HepG2 (cell line): ENCODE results near the gene ZFP69B. TPM values are rescaled to one million over a fixed set of nuclear protein-coding genes. Genes with fewer than 3 reads are reported as not detected.

ENCODE experiments used
- ATAC-seq: fragments of 200-7000 bp; cut with Tn5 transposase; 3 replicates; pipeline ENCODE4 v1.9.1; 2020; ENCODE audit warnings: mild to moderate bottlenecking, moderate library complexity
- BruUV-seq: library from RNA; stranded (reverse); fragments of 400-500 nt; replicated peaks from 2 replicates; lab custom pipeline; 2021; lab: Mats Ljungman, UMichigan
- CTCF ChIA-PET: fragments of 300-600 bp; formaldehyde crosslinking; extraction: SDS; loops from one replicate; lab custom pipeline; 2021; ENCODE audit warnings: low total read pairs, inconsistent platforms, low intra/inter-chr PET ratio; lab: Yijun Ruan, JAX
- POLR2A ChIA-PET: fragments of 350-600 bp; sonication (Branson Sonifier 250); formaldehyde crosslinking; loops from one replicate; lab custom pipeline; 2020; ENCODE audit warnings: antibody characterized with exemption, inconsistent platforms; lab: Yijun Ruan, JAX
- DNase-seq: peaks from one replicate; pipeline ENCODE4 v3.0.0-alpha.2; 2015; ENCODE audit warnings: low spot score
- FAIRE-seq: peaks from 3 replicates; lab custom pipeline; 2011; peaks lifted over from hg19 to GRCh38; lab: Jason Lieb, UNC
- H2AFZ ChIP-seq: one replicate; pipeline ENCODE4 v1.6.1; 2011; ENCODE audit warnings: low read length, inconsistent platforms
- H3K27ac ChIP-seq: fragments of 300-600 bp; 3 replicates; pipeline ENCODE4 v1.8.0; 2011; ENCODE audit warnings: mixed run types, mild to moderate bottlenecking, mixed read lengths, low read length, inconsistent platforms; ENCODE audit not compliant: insufficient read depth; ENCODE audit errors: extremely low read length
- H3K27me3 ChIP-seq, 2 experiments: fragments of 200-600 bp in 1 of 2; 2 replicates in 1 of 2; 3 replicates in 1 of 2; pipeline versions ENCODE4 v1.6.0 to v1.8.0; 2011; ENCODE audit warnings: low read length in 2 of 2, mild to moderate bottlenecking in 2 of 2, moderate library complexity in 2 of 2, inconsistent platforms in 1 of 2; ENCODE audit not compliant: insufficient read depth in 2 of 2, control insufficient read depth in 1 of 2
- H3K36me3 ChIP-seq, 2 experiments: fragments of 200-600 bp in 1 of 2; replicated peaks in 1 of 2; 2 replicates in 1 of 2; 3 replicates in 1 of 2; pipeline versions ENCODE4 v1.5.1 to v1.8.0; 2011; ENCODE audit warnings: low read length in 2 of 2, inconsistent platforms in 1 of 2; ENCODE audit not compliant: insufficient read depth in 2 of 2, control insufficient read depth in 1 of 2
- H3K4me1 ChIP-seq: 2 replicates; pipeline ENCODE4 v1.5.1; 2012; ENCODE audit warnings: low read length, inconsistent platforms; ENCODE audit not compliant: insufficient read depth
- H3K4me2 ChIP-seq: 2 replicates; pipeline ENCODE4 v1.6.0; 2011; ENCODE audit warnings: low read depth, low read length, inconsistent platforms
- H3K4me3 ChIP-seq, 3 experiments: fragments of 200-600 bp in 1 of 3; sonication (generic), shearing (Covaris generic) in 1 of 3; replicated peaks in 1 of 3; 2 replicates each; pipeline ENCODE4 v1.5.1; 2011 to 2016; ENCODE audit warnings: low read length in 3 of 3, inconsistent platforms in 2 of 3, low read depth in 2 of 3, mild to moderate bottlenecking in 2 of 3, control low read depth in 1 of 3, mixed read lengths in 1 of 3; ENCODE audit not compliant: insufficient read depth in 1 of 3
- H3K79me2 ChIP-seq: one replicate; pipeline ENCODE4 v1.6.1; 2011; ENCODE audit warnings: low read length, inconsistent platforms; ENCODE audit not compliant: insufficient read depth
- H3K9ac ChIP-seq: 2 replicates; pipeline ENCODE4 v1.6.0; 2011; ENCODE audit warnings: mild to moderate bottlenecking, low read depth, low read length, inconsistent platforms; ENCODE audit not compliant: insufficient read depth
- H3K9me3 ChIP-seq: 2 replicates; pipeline ENCODE4 v1.5.1; 2012; ENCODE audit warnings: mild to moderate bottlenecking, low read length
- H4K20me1 ChIP-seq: 2 replicates; pipeline ENCODE4 v1.6.0; 2011; ENCODE audit warnings: inconsistent platforms, mild to moderate bottlenecking, low read length, moderate library complexity; ENCODE audit not compliant: insufficient read depth
- ATRX ChIP-seq: sonication (generic); formaldehyde crosslinking; IDR thresholded peaks from 2 replicates; pipeline ENCODE4 v1.4.0; 2020; ENCODE audit warnings: missing genetic modification reagents, borderline replicate concordance
- HES4 ChIP-seq: sonication (generic); formaldehyde crosslinking; IDR thresholded peaks from 2 replicates; pipeline ENCODE4 v1.9.0; 2021; ENCODE audit warnings: mild to moderate bottlenecking, missing genetic modification reagents, borderline replicate concordance
- HMG20B ChIP-seq: conservative IDR thresholded peaks from 2 replicates; pipeline ENCODE4 v1.6.1; 2016; ENCODE audit warnings: missing genetic modification reagents, missing compliant biosample characterization
- KLF16 ChIP-seq, 2 experiments: sonication (generic) in 1 of 2; formaldehyde crosslinking in 1 of 2; IDR thresholded peaks; 2 replicates each; pipeline versions ENCODE4 v1.6.1 to v1.8.0; 2016 to 2023; ENCODE audit warnings: missing genetic modification reagents in 2 of 2, missing compliant biosample characterization in 1 of 2
- MATR3 ChIP-seq: sonication (generic); formaldehyde crosslinking; IDR thresholded peaks from 2 replicates; pipeline ENCODE4 v1.4.0; 2020; ENCODE audit warnings: missing genetic modification reagents
- MEIS1 ChIP-seq: sonication (generic); formaldehyde crosslinking; IDR thresholded peaks from 2 replicates; pipeline ENCODE4 v1.9.0; 2021; ENCODE audit warnings: mild to moderate bottlenecking, missing genetic modification reagents, moderate library complexity, borderline replicate concordance
- MTERF4 ChIP-seq: sonication (generic); formaldehyde crosslinking; IDR thresholded peaks from 2 replicates; pipeline ENCODE4 v1.8.0; 2023; ENCODE audit warnings: mild to moderate bottlenecking, missing genetic modification reagents
- RORA ChIP-seq: sonication (generic); formaldehyde crosslinking; IDR thresholded peaks from 2 replicates; pipeline ENCODE4 v1.5.0; 2020; ENCODE audit warnings: mild to moderate bottlenecking, missing genetic modification reagents, moderate library complexity
- SAP130 ChIP-seq: IDR thresholded peaks from 2 replicates; pipeline ENCODE4 v1.6.1; 2016; ENCODE audit warnings: low read depth
- ZNF550 ChIP-seq: sonication (generic); formaldehyde crosslinking; IDR thresholded peaks from 2 replicates; pipeline ENCODE4 v1.4.0; 2020; ENCODE audit warnings: mild to moderate bottlenecking, missing genetic modification reagents, borderline replicate concordance
- ZSCAN9 ChIP-seq: IDR thresholded peaks from 2 replicates; pipeline ENCODE4 v1.6.1; 2016; ENCODE audit warnings: borderline replicate concordance
- WGBS: methylation state at CpG from one replicate; pipeline ENCODE4 v1.1.6; 2017; ENCODE audit warnings: low lambda C conversion rate; 5-methylcytosine and 5-hydroxymethylcytosine counted together
- in situ Hi-C: cut with HindIII; loops from 2 replicates; pipeline ENCODE4 v1.10.0; 2017; ENCODE audit warnings: low pct_unique_long_range_greater_than_20kb; ENCODE audit not compliant: extremely low pct_ligation_motif_present
- intact Hi-C: fragments of 100-400 bp; cut with micrococcal nuclease; formaldehyde crosslinking; loops from one replicate; pipeline ENCODE4 v1.10.0; 2022; ENCODE audit not compliant: unreplicated experiment
- polyA plus RNA-seq, 8 experiments: library from polyadenylated mRNA; depleted of rRNA in 3 of 8; stranded (reverse) in 7 of 8; unstranded in 1 of 8; fragments of >200 nt; fragmentation: Illumina TruSeq in 4 of 8; extraction: Trizol in 4 of 8; gene quantifications; 2 replicates each; pipeline versions ENCODE4 v1.2.1 to v1.2.3, GENCODE V29; 2011 to 2016; ENCODE audit warnings: low read depth in 4 of 8, missing spikeins in 1 of 8, mixed read lengths in 1 of 8; ENCODE audit not compliant: insufficient read depth in 1 of 8
- total RNA-seq, 5 experiments: library from RNA; depleted of rRNA; stranded (reverse); fragments of >200 nt; fragmentation: Illumina TruSeq; extraction: Trizol; gene quantifications; 2 replicates each; pipeline ENCODE4 v1.2.3, GENCODE V29; 2016; ENCODE audit warnings: low read depth in 1 of 5

Gene ZFP69B
- total and polyA plus RNA-seq, 2 of the 13 experiments (the other 11 are each of a cell fraction or from before 2014, with no cell fraction given) = 4.6 to 7.7 TPM

GRCh38 chr1:40475268-40475667 lies 25.0 kb downstream of the ZFP69B start:
- CTCF ChIA-PET = no interaction called here
- POLR2A ChIA-PET = no interaction called here

More at GRCh38 chr1:40475268-40475667, 25.0 kb downstream of the ZFP69B start:
- Histone ChIP-seq H4K20me1 (no peaks in the 10 kb centered on the region), H3K27me3 (peaks cover 0 to 3% of the 10 kb centered on the region in 2 experiments; a peak in 1 of 5 replicates), H3K9me3 (peaks cover 41% of the 10 kb centered on the region), H3K79me2 (peaks cover 5% of the 10 kb centered on the region), H3K4me2 (no peak overlapping the region), H2AFZ (no peak overlapping the region), H3K4me3 (no peak overlapping the region), H3K27ac (no peak overlapping the region), H3K36me3 (no peaks in the 10 kb centered on the region), H3K9ac (no peak overlapping the region), H3K4me1 (peaks cover 15% of the 10 kb centered on the region)
- no peak for FAIRE-seq
- no peak for ATAC-seq
- intact Hi-C loops = no loop called here
- no peak for DNase-seq
- 67% methylated on average over 2 of the region's 2 CpGs for WGBS
- BruUV-seq = no TSS peak
- in situ Hi-C loops = no loop called here
- no peak for TF ChIP-seq HES4 (CRISPR knock-in tag)
- no peak for TF ChIP-seq HMG20B (CRISPR knock-in tag)
- no peak for TF ChIP-seq ZNF550
- TF ChIP-seq ATRX = no peak
- no peak for TF ChIP-seq ZSCAN9 (CRISPR knock-in tag)
- TF ChIP-seq SAP130 (CRISPR knock-in tag) = no peak
- no peak for TF ChIP-seq MATR3
- no peak for TF ChIP-seq MEIS1
- no peak for TF ChIP-seq RORA (CRISPR knock-in tag)
- TF ChIP-seq MTERF4 (CRISPR knock-in tag) = no peak
- no peak for TF ChIP-seq KLF16 (CRISPR knock-in tag; IDR thresholded peaks at IDR 0.05)
